Body of pancreas (tissue), 4 donors: Measurements from ENCODE around the gene MPV17L2. TPM values are rescaled to one million over a fixed set of nuclear protein-coding genes. Genes with fewer than 3 reads are reported as not detected.

ENCODE experiments used
- ATAC-seq: fragments of 150-250 bp; one replicate; pipeline ENCODE4 v1.9.1; 2016
- DNase-seq, 4 donors: peaks; one replicate each; pipeline ENCODE4 v3.0.0-alpha.2; 2019
- H3K27ac ChIP-seq, 4 donors: fragments of 200-600 bp; sonication (generic); 1 replicate in 3 of 4; 2 replicates in 1 of 4; pipeline versions ENCODE4 v1.5.1 to v1.6.1; 2016 to 2019; ENCODE audit warnings: mild to moderate bottlenecking in 1 of 4, mixed read lengths in 1 of 4, moderate library complexity in 1 of 4
- H3K27me3 ChIP-seq, 2 donors: fragments of 200-600 bp; sonication (generic); one replicate each; pipeline ENCODE4 v1.6.0; 2016; ENCODE audit warnings: mild to moderate bottlenecking in 1 of 2
- H3K36me3 ChIP-seq, 2 donors: fragments of 200-600 bp; sonication (generic); replicated peaks in 1 of 2; 2 replicates each; pipeline ENCODE4 v1.5.1; 2016; ENCODE audit warnings: low read depth in 2 of 2; ENCODE audit not compliant: insufficient read depth in 1 of 2
- H3K4me1 ChIP-seq: fragments of 200-600 bp; sonication (generic); one replicate; pipeline ENCODE4 v1.6.0; 2016
- H3K4me3 ChIP-seq, 2 donors: fragments of 200-600 bp; sonication (generic); 1 replicate in 1 of 2; 2 replicates in 1 of 2; pipeline ENCODE4 v1.5.1; 2016 to 2019
- H3K9me3 ChIP-seq, 3 donors: fragments of 200-600 bp; sonication (generic); 1 replicate in 2 of 3; 2 replicates in 1 of 3; pipeline ENCODE4 v1.5.1; 2016
- POLR2A ChIP-seq, 3 donors: fragments of 450-650 bp; IDR thresholded peaks; one replicate each; pipeline ENCODE4 v1.6.1; 2016; ENCODE audit warnings: antibody characterized with exemption in 3 of 3, mild to moderate bottlenecking in 2 of 3
- WGBS, 2 donors: methylation state at CpG; one replicate each; pipeline ENCODE4 v1.1.5; 2017; 5-methylcytosine and 5-hydroxymethylcytosine counted together
- intact Hi-C: fragments of 100-400 bp; cut with DNase I; formaldehyde crosslinking; loops from one replicate; pipeline ENCODE4 v1.15.1; 2023
- total RNA-seq, 2 donors: library from RNA; depleted of rRNA; stranded (reverse); fragments of >200 nt; gene quantifications; one replicate each; pipeline ENCODE4 v1.1.0, GENCODE V29; 2016
- TF ChIP-seq, protein P1 (sequence below), 7 experiments: fragments of 450-650 bp in 4 of 7; fragments of 200-600 bp in 3 of 7; sonication (generic) in 3 of 7; IDR thresholded peaks; one replicate each; pipeline ENCODE4 v1.5.1; 2016 to 2019; ENCODE audit warnings: antibody characterized with exemption in 7 of 7

Gene MPV17L2
- total RNA-seq, 2 donors from 2014 or later = 3.4 to 5.6 TPM

DNA sequence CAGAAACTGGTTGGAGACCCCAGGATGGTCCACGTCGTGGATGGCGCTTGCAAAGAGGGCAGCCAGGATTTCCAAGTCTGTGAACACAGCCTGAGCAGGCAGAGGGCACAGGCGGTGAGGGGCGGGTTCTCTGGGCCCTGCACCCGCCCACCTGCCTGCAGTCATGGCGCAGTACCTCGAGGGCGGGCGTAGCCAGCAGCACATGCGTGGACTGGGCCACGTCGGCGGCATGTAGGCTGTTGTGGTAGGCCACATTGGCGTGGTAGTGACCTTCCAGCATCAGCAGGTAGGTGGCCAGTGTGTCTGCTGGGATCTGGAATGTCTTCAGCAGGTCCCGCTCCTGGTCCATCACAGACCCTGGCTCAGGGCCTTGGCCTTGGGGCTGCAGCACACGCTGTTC, 25.1 kb downstream of the MPV17L2 start:
- WGBS, 2 donors = 75 to 85% methylated on average over 7 to 17 of the region's 17 CpGs
- no peak for DNase-seq
- Histone ChIP-seq H3K36me3 (no peaks in the 10 kb centered on the region), H3K27me3 (no peaks in the 10 kb centered on the region), H3K27ac (no peak overlapping the region), H3K4me3 (no peak overlapping the region), H3K9me3 (no peaks in the 10 kb centered on the region), H3K4me1 (no peaks in the 10 kb centered on the region)
- no peak for TF ChIP-seq POLR2A (IDR thresholded peaks at IDR 0.05)
- TF ChIP-seq, protein P1, sequence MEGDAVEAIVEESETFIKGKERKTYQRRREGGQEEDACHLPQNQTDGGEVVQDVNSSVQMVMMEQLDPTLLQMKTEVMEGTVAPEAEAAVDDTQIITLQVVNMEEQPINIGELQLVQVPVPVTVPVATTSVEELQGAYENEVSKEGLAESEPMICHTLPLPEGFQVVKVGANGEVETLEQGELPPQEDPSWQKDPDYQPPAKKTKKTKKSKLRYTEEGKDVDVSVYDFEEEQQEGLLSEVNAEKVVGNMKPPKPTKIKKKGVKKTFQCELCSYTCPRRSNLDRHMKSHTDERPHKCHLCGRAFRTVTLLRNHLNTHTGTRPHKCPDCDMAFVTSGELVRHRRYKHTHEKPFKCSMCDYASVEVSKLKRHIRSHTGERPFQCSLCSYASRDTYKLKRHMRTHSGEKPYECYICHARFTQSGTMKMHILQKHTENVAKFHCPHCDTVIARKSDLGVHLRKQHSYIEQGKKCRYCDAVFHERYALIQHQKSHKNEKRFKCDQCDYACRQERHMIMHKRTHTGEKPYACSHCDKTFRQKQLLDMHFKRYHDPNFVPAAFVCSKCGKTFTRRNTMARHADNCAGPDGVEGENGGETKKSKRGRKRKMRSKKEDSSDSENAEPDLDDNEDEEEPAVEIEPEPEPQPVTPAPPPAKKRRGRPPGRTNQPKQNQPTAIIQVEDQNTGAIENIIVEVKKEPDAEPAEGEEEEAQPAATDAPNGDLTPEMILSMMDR (IDR thresholded peaks at IDR 0.05) = no peak
- ATAC-seq = no peak
- intact Hi-C loops = no loop called here

DNA sequence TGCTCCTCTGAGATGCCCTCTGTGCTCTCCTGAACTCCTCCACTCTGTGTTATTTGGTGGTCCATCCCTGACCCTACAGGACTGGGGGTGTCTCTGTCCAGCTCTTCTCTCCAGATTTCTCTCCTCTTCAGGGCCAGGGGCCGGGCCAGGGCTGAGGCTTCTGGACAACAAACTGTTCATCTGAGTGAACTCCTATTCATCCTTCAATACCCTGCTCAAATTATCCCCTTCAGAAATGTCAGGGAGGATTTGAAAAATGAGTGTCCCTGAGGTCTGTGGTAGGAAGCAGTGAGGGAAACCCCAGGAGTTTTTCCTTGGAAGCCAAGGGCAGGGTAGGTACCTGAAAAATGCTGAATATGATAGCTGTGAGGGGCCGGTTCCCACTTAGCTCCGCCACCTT, 25.6 kb downstream of the MPV17L2 start:
- Histone ChIP-seq H3K36me3 (no peaks in the 10 kb centered on the region), H3K9me3 (no peaks in the 10 kb centered on the region), H3K27ac (no peak overlapping the region), H3K4me1 (no peaks in the 10 kb centered on the region), H3K27me3 (no peaks in the 10 kb centered on the region), H3K4me3 (no peak overlapping the region)
- 79 to 90% methylated on average over 1 to 3 of the region's 3 CpGs for WGBS, 2 donors
- no peak for TF ChIP-seq POLR2A (IDR thresholded peaks at IDR 0.05)
- TF ChIP-seq, protein P1 (IDR thresholded peaks at IDR 0.05) = no peak
- no peak for DNase-seq
- intact Hi-C loops = no loop called here
- no peak for ATAC-seq

DNA sequence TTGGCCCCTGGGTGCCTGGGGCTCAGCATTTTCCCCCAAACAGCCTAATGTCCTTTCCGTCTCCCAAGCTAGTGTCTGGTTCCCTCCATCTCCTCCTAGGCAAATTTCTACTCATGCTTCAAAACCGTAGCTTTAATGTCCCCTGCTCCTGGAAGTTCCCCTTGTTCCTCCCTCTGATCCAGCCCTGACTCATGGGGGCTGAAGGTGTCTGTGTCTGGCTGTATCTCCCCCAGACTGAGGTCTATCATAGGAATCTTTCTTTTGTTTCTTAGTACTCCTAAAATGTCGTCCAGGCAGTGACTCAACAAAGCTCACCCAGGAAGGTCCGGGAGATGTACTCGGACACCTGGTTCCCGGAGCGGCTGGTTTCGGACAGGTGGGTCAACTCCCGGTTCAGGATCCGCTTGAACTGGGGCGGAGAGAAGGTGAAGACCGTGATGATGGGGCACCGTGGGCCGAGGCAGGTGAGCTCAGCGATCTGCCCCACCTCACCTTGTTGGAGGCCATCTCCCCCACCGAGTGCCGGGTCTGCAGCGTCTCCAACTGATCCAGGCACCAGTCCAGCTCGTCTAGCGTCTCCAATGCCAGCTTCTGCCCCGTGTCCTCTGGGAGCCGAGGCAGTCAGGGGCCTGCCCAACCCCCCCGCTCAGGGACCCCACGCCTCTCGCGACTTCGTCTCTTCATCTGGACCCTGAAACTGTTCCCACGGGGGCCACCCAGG, 27.1 kb downstream of the MPV17L2 start:
- Histone ChIP-seq H3K36me3 (no peaks in the 10 kb centered on the region), H3K4me3 (no peak overlapping the region), H3K9me3 (no peaks in the 10 kb centered on the region), H3K4me1 (peaks cover 13% of the 10 kb centered on the region), H3K27ac (no peak overlapping the region), H3K27me3 (peaks cover 0 to 3% of the 10 kb centered on the region in 2 donors)
- WGBS, 2 donors = 57% methylated on average over 25 to 27 of the region's 28 CpGs
- no peak for ATAC-seq
- no peak for TF ChIP-seq POLR2A (IDR thresholded peaks at IDR 0.05)
- TF ChIP-seq, protein P1 (IDR thresholded peaks at IDR 0.05) = no peak
- intact Hi-C loops = no loop called here
- DNase-seq = no peak

DNA sequence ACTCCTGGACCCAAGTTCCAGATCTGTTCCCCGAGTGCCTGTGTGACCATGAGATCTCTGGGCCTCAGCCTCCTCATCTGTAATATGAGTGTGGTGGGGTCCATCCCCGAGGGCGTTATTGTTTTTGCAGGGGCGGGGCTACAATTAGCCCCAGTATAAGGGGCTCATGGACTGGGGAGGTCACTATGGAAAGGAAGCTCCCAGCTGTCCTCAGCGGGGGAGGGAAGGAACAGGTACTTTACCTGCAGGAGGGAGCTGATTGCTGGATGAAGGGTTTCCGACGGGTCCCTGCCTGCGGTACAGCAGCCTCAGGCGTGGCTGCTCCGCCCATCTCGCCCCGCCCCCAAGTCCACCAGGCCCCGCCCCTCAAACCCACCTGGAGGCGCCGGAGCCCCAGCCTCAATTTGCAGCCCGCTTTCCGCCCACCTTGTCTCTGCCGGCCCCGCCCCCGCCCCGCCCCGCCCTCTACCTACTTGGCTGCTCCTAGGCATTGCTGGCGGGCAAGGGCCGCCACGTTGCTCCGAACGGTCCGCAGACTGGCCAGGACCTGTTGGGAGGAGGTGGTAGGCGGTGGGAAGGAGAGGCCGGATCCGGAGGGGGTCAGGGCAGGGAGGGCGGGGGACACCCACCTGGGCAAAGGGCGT, 27.7 kb downstream of the MPV17L2 start:
- DNase-seq (peak in 1 of 4 donors; percentile 46), ATAC-seq (no peak)
- Histone ChIP-seq H3K4me1 (peaks cover 20% of the 10 kb centered on the region), H3K27me3 (peaks cover 0 to 10% of the 10 kb centered on the region in 2 donors), H3K36me3 (no peaks in the 10 kb centered on the region), H3K9me3 (no peaks in the 10 kb centered on the region), H3K4me3 (no peak overlapping the region), H3K27ac (no peak overlapping the region)
- WGBS, 2 donors = 7% methylated on average over 5 to 30 of the region's 33 CpGs
- intact Hi-C loops = no loop called here
- TF ChIP-seq, protein P1 (IDR thresholded peaks at IDR 0.05) = no peak
- TF ChIP-seq POLR2A (IDR thresholded peaks at IDR 0.05) = no peak
